NCI-H1436 (cell line): ENCODE data around the gene TAF1B.
"Not testable (repeated sequence)": the region's sequence is repeated elsewhere in the genome, so short reads cannot be mapped to it uniquely, and the experiment has no call there.

Experiments used
- DNase-seq: peaks from one replicate; lab custom pipeline; 2025; lab: John Stamatoyannopoulos, UW

The TAF1B gene

GRCh38 chr2:9884436-9884835 is 41.2 kb downstream of the TAF1B start:
- no peak for DNase-seq

GRCh38 chr2:9885036-9885684 is 41.9 kb downstream of the TAF1B start:
- DNase-seq, result no peak

- DNase-seq, result no peak
These were observed 44.2 kb downstream of the TAF1B start for GRCh38 chr2:9887513-9887912.

- no peak for DNase-seq
These were observed 46.6 kb downstream of the TAF1B start for GRCh38 chr2:9889812-9890261.

- no peak for DNase-seq
These were observed 49.0 kb downstream of the TAF1B start for GRCh38 chr2:9892236-9892635.

GRCh38 chr2:9895669-9896590 is 52.7 kb downstream of the TAF1B start:
- no peak for DNase-seq

GRCh38 chr2:9897331-9897737 is 54.1 kb downstream of the TAF1B start:
- DNase-seq, result no peak

- DNase-seq, result no peak
These were observed 54.6 kb downstream of the TAF1B start for GRCh38 chr2:9897846-9898245.

- no peak for DNase-seq
These were observed 62.1 kb downstream of the TAF1B start for GRCh38 chr2:9905413-9905812.

- no peak for DNase-seq
These were observed 64.1 kb downstream of the TAF1B start for GRCh38 chr2:9907402-9907801.

- DNase-seq, result peak; percentile 16
These were observed 65.4 kb downstream of the TAF1B start for GRCh38 chr2:9908639-9909038.

GRCh38 chr2:9909106-9909505 is 65.8 kb downstream of the TAF1B start:
- no peak for DNase-seq

- no peak for DNase-seq
These were observed 67.4 kb downstream of the TAF1B start for GRCh38 chr2:9910699-9911098.

GRCh38 chr2:9912468-9912867 is 69.2 kb downstream of the TAF1B start:
- no peak for DNase-seq

- no peak for DNase-seq
These were observed 71.3 kb downstream of the TAF1B start for GRCh38 chr2:9914384-9915065.

GRCh38 chr2:9918275-9918674 is 75.0 kb downstream of the TAF1B start:
- no peak for DNase-seq

GRCh38 chr2:9919512-9919911 is 76.2 kb downstream of the TAF1B start:
- no peak for DNase-seq

GRCh38 chr2:9927020-9927419 is 83.7 kb downstream of the TAF1B start:
- DNase-seq, result not testable (repeated sequence)

GRCh38 chr2:9937258-9937657 is 94.0 kb downstream of the TAF1B start:
- DNase-seq, result no peak

GRCh38 chr2:9937968-9938367 is 94.7 kb downstream of the TAF1B start:
- no peak for DNase-seq

- no peak for DNase-seq
These were observed 96.6 kb downstream of the TAF1B start for GRCh38 chr2:9939587-9940485.
